GM19238 (cell line): ENCODE data around the gene KLK14.

Source experiments
- DNase-seq: peaks from one replicate; pipeline ENCODE4 v3.0.0; 2011; ENCODE audit warnings: low spot score; ENCODE audit not compliant: insufficient read length

KLK14 gene

GRCh38 chr19:51086153-51086850, 3.6 kb upstream of the KLK14 start:
- no peak for DNase-seq

DNA sequence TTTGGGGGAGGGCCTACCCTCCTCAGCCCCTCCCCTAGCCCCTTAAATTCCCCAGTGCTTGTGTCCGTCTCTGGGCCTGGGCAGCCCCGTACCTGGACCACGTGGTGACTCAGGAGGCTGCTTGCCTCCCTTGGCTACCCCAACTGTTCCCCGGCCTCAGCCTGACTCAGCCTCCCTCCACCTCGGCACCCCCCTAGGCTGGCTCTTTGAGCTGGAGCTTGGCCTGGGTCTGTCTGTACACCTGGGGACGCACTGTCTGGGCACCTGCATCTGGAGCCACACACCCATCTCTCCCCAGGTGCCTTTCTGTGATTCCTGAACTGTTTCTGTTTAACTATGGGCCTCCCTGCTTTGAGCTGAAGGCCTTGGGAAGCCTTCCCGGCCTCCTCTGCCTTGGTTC, 1.8 kb upstream of the KLK14 start:
- DNase-seq = no peak

DNA sequence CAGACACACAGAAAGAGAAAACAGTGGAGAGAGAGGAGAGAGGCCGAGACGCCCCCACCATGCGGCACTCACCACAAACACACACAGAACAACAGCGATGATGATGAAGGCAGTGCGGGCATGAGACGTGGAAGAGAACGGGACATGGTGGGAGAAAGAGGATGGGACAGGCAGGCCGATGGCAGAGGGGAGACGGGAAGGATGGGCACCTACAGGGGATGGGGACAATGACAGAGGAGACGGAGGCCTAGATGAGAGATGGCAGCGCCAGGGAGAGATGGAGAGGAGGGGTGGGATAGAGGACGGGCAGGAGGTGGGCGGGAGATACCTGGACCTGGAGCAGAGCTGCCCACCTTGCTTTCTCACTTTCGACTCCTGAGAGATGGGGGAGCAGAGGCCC, 1.1 kb upstream of the KLK14 start:
- DNase-seq = no peak

DNA sequence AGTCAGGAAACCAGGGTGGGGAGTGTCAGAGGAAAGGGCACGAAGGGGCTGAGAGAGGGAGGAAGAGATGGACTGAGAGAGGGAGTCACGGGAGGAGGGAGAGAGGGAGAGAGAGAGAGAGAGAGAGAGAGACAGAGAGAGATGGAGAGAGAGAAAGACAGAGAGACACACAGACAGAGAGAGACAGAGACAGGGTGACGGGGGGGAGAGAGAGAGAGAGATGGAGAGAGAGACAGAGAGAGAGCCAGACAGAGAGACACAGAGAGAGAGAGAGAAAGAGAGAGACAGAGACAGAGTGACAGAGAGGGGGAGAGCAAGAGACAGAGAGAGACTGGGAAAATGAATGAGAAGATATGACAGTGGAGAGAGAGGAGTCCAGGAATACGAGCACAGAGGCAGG, 494 bp upstream of the KLK14 start:
- DNase-seq = no peak

- no peak for DNase-seq
Observed at GRCh38 chr19:51081476-51081875, 1.2 kb downstream of the KLK14 start.

GRCh38 chr19:51079481-51080110, 3.1 kb downstream of the KLK14 start:
- no peak for DNase-seq

DNA sequence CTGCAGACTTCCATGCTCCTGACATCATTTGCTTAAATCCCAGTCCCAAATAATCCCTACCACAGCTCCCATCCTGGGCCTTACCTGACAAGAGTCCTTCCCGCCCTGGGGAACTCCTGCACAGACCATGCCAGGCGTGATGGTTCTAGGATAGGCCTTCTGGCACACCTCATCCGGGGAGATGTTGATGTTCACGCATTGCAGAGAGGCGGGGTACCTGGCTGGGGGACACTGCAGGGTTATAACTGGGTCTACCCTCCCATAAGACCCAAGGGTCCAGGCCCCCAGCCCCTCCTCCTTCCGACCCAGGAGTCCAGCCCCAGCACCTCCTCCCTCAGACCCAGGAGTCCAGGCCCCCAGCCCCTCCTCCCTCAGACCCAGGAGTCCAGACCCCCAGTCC, 4.0 kb downstream of the KLK14 start:
- no peak for DNase-seq

- no peak for DNase-seq
Observed at GRCh38 chr19:51078104-51078503, 4.6 kb downstream of the KLK14 start.

GRCh38 chr19:51076631-51077213, 6.0 kb downstream of the KLK14 start:
- no peak for DNase-seq

DNA sequence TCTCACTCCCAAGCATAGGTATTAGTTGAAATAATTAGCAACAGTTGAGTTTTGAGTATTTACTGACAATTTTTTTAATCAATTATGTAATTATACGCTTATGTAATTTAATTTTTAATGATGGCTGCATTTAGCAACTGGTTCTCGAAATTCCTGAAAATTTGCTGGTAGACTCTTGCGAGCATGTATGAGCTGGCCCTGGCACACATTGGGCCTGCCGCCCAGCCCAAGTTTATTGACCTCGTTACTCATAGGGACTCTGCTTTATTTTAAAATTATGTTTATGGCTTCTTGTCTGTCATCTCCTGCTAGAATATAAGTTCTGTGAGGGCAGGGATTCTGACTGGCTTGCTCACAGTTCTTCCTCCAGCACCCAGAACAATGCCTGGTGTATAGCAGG, 6.7 kb downstream of the KLK14 start:
- no peak for DNase-seq

DNA sequence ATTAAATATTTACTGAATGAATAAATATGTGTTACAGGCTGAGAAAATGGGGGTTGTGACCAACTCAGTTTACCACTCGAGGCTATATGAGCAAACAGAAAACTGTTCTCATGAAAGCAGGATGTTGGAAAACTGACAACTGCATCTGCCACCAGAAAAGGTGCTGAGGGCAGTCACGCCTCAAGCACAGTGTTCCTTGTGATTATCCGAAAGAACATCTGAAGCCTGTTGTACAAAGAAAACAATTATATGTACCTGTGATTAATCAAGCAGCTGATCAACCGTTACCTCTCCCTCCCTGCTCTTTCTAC, 11.6 kb downstream of the KLK14 start:
- DNase-seq = no peak

- DNase-seq = no peak
Observed at GRCh38 chr19:51070334-51071094, 12.2 kb downstream of the KLK14 start.

DNA sequence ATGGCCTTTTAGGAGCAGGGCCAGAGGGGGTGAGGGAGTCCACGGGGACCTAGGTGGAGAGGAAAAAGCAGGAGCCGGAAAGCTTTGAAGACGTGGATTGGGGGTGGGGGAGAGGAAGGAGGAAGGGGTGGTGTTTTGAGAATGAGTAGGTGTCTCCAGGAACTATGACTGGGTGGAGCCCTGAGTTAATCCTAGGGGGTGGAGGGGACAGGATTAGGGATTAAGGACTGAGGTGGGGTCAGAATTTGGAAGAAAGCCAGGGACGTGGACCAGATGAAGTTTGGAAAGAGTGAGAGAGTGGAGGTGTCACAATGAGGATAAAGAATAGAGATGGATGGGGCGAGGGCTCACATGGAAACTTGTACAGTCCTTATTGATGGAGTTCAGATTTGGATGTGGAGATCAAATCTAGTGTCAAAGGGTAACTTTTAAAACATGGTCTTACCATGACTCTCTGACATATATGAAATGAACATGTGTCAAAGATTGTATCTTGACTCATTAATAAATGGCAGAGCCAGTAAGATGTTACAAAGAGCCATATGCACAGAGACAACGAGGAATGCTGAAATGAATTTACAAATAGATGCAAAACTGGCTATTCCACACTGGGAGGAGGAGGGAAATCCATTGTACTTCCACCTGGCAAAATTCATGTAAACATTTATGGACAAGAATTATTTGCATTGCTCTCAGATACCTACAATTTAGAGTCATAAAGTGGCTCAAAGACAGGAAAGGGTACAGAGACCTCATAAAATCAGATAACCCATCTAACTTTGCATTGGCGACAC, 16.1 kb downstream of the KLK14 start:
- DNase-seq = no peak

DNA sequence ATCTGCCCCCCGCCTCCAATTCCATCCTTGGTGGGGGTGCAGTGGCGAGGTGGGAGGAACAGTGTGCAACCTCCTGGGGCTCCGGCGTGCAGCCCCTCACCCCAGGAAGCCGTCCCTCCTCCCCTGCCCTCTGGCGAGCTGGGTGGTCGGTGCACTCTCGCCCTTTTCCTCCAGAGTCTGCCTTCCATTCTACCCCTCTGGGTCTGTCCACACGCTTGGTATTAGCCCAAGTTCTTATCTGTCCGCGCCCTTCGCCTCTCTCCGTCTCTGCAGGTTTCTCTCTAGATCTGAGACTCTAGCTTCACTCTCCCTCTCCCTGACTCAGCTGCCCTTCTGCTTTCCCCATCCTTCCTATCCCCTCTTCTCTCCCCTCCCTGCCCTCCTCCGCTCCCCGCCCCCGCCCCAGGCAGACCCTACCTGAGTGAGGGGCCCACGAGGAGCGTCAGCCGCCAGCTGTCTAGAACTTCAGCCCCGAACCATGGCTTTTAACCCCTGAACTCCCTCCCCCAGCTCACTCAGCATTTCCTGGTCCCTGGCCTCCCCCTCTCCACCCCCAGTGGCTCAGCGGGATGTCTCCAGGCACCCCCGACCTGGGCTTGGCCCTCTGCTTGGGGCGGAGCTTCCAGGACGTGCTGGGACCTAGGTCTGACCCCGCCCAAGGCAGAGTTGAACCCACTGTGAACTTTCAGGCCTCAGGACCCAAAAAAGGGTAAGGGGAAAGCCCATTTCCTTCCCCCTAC, 17.3 kb downstream of the KLK14 start:
- no peak for DNase-seq

DNA sequence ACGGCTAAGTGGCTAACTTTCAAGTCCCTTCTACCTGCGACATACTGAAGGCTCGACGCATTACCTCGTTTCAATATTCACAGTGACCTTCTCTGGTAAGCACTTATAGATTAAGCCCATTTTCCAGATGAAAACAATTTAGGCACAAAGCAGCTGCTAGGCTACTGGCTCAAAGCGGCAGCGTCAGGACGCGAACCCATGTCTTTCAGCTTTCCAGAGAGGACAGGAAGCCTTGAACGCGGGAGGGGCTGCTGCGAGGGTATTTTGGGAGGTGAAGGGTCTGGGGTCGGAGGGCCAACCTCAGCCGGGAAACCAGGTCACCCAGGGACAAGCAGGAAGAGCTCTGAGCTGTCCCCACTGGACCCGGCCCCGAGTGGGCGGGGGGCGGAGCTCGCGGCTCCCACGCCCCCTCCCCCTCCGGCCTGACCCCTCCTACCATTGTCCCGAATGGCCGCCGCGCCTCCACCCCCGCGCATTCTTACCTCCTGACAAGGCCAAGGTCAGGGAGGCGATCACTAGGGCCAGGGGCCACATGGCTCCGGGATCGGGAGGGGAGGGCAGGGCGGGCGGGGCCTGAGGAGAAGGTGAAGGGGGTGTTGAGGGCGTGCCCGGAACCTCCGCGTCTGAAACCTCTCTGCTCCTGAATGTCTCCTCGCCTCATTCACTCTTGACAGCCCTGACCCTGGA, 18.0 kb downstream of the KLK14 start, which contains the start of gene KLK13:
TSS of gene KLK13 (minus strand) at position 559 of the 687 bp plus-strand sequence. CDS start at position 534, 25 bp downstream.
- DNase-seq = no peak

GRCh38 chr19:51063664-51064063, 19.0 kb downstream of the KLK14 start:
- no peak for DNase-seq

DNA sequence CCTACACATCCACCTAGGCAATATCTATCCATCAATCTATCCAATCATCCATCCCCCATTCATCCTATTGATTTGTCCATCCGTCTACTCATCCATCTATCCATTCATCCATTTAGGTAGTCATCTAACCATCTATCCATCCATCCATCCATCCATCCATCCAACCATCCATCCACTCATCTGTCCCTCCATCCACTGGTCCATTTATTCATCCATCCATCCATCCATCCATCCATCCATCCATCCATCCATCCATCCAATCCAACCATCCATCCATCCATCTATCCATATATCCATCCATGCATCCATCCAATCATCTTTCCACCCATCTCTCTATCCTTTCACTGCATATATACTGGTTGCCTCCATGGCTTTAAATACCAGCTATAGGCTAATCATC, 21.7 kb downstream of the KLK14 start:
- DNase-seq = no peak

- DNase-seq = no peak
Observed at GRCh38 chr19:51060336-51060735, 22.4 kb downstream of the KLK14 start.

GRCh38 chr19:51059715-51060114, 23.0 kb downstream of the KLK14 start:
- DNase-seq = no peak

- no peak for DNase-seq
Observed at GRCh38 chr19:51055866-51056265, 26.8 kb downstream of the KLK14 start.
